T-helper 22 cell (primary cell): Measurements from ENCODE around the gene IL1RAPL2.
"Not testable (repeated sequence)": the region's sequence is repeated elsewhere in the genome, so short reads cannot be mapped to it uniquely, and the experiment has no call there.

ENCODE experiments used
- DNase-seq: peaks from one replicate; pipeline ENCODE4 v3.0.0-alpha.2; 2020; ENCODE audit warnings: low read depth

The IL1RAPL2 gene

GRCh38 chrX:105805655-105806054 is 1239.7 kb downstream of the IL1RAPL2 start:
- not testable (repeated sequence) for DNase-seq

DNA sequence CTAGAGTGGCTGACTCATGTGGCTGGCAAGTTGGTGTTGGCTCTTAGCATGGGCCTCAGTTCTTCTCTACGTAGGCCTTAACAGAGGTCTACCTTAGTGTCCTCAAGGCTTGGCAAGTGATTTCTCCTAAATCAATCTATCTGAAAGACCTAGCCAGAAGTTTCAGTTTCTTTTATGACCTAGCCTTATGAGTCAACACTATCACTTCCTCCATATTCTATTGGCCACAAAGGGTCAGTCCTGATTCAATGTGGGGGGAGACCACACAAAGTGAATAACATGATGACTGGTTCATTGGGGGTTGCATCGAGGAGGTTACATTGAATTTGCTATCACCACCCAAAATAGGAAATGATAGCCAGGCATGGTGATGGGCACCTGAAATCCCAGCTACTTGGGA is 1250.5 kb downstream of the IL1RAPL2 start:
- DNase-seq, result no peak
